GM23338 (cell line): ENCODE measurements around the gene SCNN1A. TPM values are rescaled to one million over a fixed set of nuclear protein-coding genes. Genes with fewer than 3 reads are reported as not detected.

Experiments
- ATAC-seq: fragments of 200-7000 bp; cut with Tn5 transposase; 3 replicates; pipeline ENCODE4 v1.9.1; 2020
- DNase-seq: peaks from one replicate; pipeline ENCODE4 v3.0.0-alpha.2; 2015; ENCODE audit warnings: low spot score
- H2AFZ ChIP-seq: fragments of 200-600 bp; sonication (generic); 2 replicates; pipeline ENCODE4 v1.8.0; 2016; ENCODE audit warnings: antibody characterized with exemption, mild to moderate bottlenecking, moderate library complexity
- H3F3A ChIP-seq: fragments of 200-600 bp; sonication (generic); replicated peaks from 2 replicates; pipeline ENCODE4 v1.8.0; 2017; ENCODE audit warnings: antibody characterized with exemption, mixed run types, low read depth
- H3K27ac ChIP-seq: fragments of 200-600 bp; sonication (generic); 2 replicates; pipeline ENCODE4 v1.6.1; 2016; ENCODE audit warnings: low read depth
- H3K27me3 ChIP-seq: fragments of 200-600 bp; sonication (generic); 2 replicates; pipeline ENCODE4 v1.8.0; 2016; ENCODE audit warnings: mild to moderate bottlenecking, mixed run types, moderate library complexity; ENCODE audit not compliant: insufficient read depth
- H3K36me3 ChIP-seq: fragments of 200-600 bp; sonication (generic); 2 replicates; pipeline ENCODE4 v1.8.0; 2016; ENCODE audit warnings: mild to moderate bottlenecking; ENCODE audit not compliant: insufficient read depth
- H3K4me1 ChIP-seq: fragments of 200-600 bp; sonication (generic); 2 replicates; pipeline ENCODE4 v1.8.0; 2016; ENCODE audit warnings: mild to moderate bottlenecking, moderate library complexity; ENCODE audit not compliant: insufficient read depth
- H3K4me2 ChIP-seq: fragments of 200-600 bp; sonication (generic); 2 replicates; pipeline ENCODE4 v1.7.1; 2017; ENCODE audit warnings: mixed run types
- H3K4me3 ChIP-seq: fragments of 200-600 bp; sonication (generic); 2 replicates; pipeline ENCODE4 v1.6.1; 2016; ENCODE audit warnings: mixed run types
- H3K79me2 ChIP-seq: fragments of 200-600 bp; sonication (generic); replicated peaks from 2 replicates; pipeline ENCODE4 v1.8.0; 2017; ENCODE audit warnings: mild to moderate bottlenecking; ENCODE audit not compliant: insufficient read depth
- H3K9me2 ChIP-seq: fragments of 200-600 bp; sonication (generic); 2 replicates; pipeline ENCODE4 v1.8.0; 2017; ENCODE audit not compliant: insufficient read depth
- H4K20me1 ChIP-seq: fragments of 200-600 bp; sonication (generic); replicated peaks from 2 replicates; pipeline ENCODE4 v1.8.0; 2017; ENCODE audit warnings: mild to moderate bottlenecking; ENCODE audit not compliant: insufficient read depth
- H3K27ac Mint-ChIP-seq: 2 replicates; pipeline ENCODE4 v1.8.0; 2020; ENCODE audit warnings: inconsistent platforms, mild to moderate bottlenecking, moderate library complexity, mixed read lengths
- H3K27me3 Mint-ChIP-seq: 3 replicates; pipeline ENCODE4 v1.8.0; 2022; ENCODE audit warnings: low read depth, mild to moderate bottlenecking, moderate library complexity, mixed read lengths, inconsistent platforms; ENCODE audit not compliant: insufficient read depth, poor library complexity
- H3K36me3 Mint-ChIP-seq: 3 replicates; pipeline ENCODE4 v1.8.0; 2021; ENCODE audit warnings: low read depth, mild to moderate bottlenecking, inconsistent platforms, moderate library complexity, mixed read lengths
- H3K4me1 Mint-ChIP-seq: 3 replicates; pipeline ENCODE4 v1.8.0; 2020; ENCODE audit warnings: mild to moderate bottlenecking, inconsistent platforms, mixed read lengths
- H3K4me3 Mint-ChIP-seq: 3 replicates; pipeline ENCODE4 v1.8.0; 2021; ENCODE audit warnings: moderate library complexity, mild to moderate bottlenecking, inconsistent platforms, mixed read lengths
- H3K9me3 Mint-ChIP-seq: 3 replicates; pipeline ENCODE4 v1.8.0; 2020; ENCODE audit warnings: moderate library complexity, mild to moderate bottlenecking, inconsistent platforms, mixed read lengths
- CREB1 ChIP-seq: fragments of 250-450 bp; sonication (Bioruptor Pico); IDR thresholded peaks from 2 replicates; pipeline ENCODE4 v1.5.0; 2020; ENCODE audit warnings: low read depth, mild to moderate bottlenecking, moderate library complexity
- EZH2 ChIP-seq: fragments of 200-600 bp; sonication (generic); IDR thresholded peaks from one replicate; pipeline ENCODE4 v1.8.0; 2017; ENCODE audit warnings: antibody characterized with exemption, mild to moderate bottlenecking, low read depth; ENCODE audit not compliant: unreplicated experiment
- EZH2phosphoT487 ChIP-seq: fragments of 200-600 bp; sonication (generic); IDR thresholded peaks from one replicate; pipeline ENCODE4 v1.8.1; 2018; ENCODE audit warnings: antibody characterized with exemption; ENCODE audit not compliant: unreplicated experiment
- JUNB ChIP-seq: IDR thresholded peaks from one replicate; pipeline ENCODE4 v1.6.1; 2016; ENCODE audit warnings: antibody characterized with exemption; ENCODE audit not compliant: unreplicated experiment
- NANOG ChIP-seq: IDR thresholded peaks from 2 replicates; pipeline ENCODE4 v1.6.1; 2016; ENCODE audit warnings: antibody characterized with exemption, borderline replicate concordance
- POLR2AphosphoS5 ChIP-seq: IDR thresholded peaks from 2 replicates; pipeline ENCODE4 v1.6.1; 2016; ENCODE audit warnings: antibody characterized with exemption, low read depth
- STAT1 ChIP-seq: IDR thresholded peaks from one replicate; pipeline ENCODE4 v1.6.1; 2016; ENCODE audit warnings: antibody characterized with exemption; ENCODE audit not compliant: unreplicated experiment
- ZNF114 ChIP-seq: fragments of 250-450 bp; sonication (Bioruptor Pico); IDR thresholded peaks from 2 replicates; pipeline ENCODE4 v1.5.0; 2020; ENCODE audit warnings: mild to moderate bottlenecking, moderate library complexity
- ZNF331 ChIP-seq: fragments of 250-450 bp; sonication (Bioruptor Pico); IDR thresholded peaks from 2 replicates; pipeline ENCODE4 v1.5.0; 2020; ENCODE audit warnings: low read depth, mild to moderate bottlenecking, moderate library complexity
- polyA plus RNA-seq: library from polyadenylated mRNA; unstranded; fragments of >200 nt; fragmentation: Nextera tagmentation; extraction: Ambion mirVana; gene quantifications from 2 replicates; pipeline ENCODE4 v1.2.1, GENCODE V29; 2016
- total RNA-seq: library from RNA; depleted of rRNA; stranded (reverse); fragments of >200 nt; shearing (Covaris generic); gene quantifications from 2 replicates; pipeline ENCODE4 v1.2.3, GENCODE V29; 2014
- TF ChIP-seq, protein P1 (sequence below): IDR thresholded peaks from one replicate; pipeline ENCODE4 v1.6.1; 2018; ENCODE audit warnings: antibody characterized with exemption; ENCODE audit not compliant: unreplicated experiment
- TF ChIP-seq, protein P2 (sequence below): IDR thresholded peaks from 2 replicates; pipeline ENCODE4 v1.6.1; 2016; ENCODE audit warnings: antibody characterized with exemption

Gene SCNN1A
- total and polyA plus RNA-seq, 2 experiments from 2014 or later: 37.1 to 125 TPM

DNA sequence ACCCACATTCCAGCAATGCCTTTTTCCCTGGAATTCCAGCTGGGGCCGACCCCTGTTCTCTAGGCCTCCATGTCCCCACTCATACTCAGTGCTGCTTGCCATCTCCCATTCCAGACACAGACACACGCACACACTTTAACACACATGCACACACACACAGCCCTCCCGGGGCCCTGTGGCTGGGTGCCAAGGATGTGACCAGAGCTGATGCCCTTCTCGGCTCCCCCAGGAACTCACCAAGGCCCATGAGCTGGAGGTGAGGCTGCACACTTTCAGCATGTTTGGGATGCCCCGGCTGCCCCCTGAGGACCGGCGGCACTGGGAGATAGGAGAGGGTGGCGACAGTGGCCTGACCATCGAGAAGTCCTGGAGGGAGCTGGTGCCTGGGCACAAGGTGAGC, 60.6 kb downstream of the SCNN1A start (continued):
- TF ChIP-seq, protein P1, sequence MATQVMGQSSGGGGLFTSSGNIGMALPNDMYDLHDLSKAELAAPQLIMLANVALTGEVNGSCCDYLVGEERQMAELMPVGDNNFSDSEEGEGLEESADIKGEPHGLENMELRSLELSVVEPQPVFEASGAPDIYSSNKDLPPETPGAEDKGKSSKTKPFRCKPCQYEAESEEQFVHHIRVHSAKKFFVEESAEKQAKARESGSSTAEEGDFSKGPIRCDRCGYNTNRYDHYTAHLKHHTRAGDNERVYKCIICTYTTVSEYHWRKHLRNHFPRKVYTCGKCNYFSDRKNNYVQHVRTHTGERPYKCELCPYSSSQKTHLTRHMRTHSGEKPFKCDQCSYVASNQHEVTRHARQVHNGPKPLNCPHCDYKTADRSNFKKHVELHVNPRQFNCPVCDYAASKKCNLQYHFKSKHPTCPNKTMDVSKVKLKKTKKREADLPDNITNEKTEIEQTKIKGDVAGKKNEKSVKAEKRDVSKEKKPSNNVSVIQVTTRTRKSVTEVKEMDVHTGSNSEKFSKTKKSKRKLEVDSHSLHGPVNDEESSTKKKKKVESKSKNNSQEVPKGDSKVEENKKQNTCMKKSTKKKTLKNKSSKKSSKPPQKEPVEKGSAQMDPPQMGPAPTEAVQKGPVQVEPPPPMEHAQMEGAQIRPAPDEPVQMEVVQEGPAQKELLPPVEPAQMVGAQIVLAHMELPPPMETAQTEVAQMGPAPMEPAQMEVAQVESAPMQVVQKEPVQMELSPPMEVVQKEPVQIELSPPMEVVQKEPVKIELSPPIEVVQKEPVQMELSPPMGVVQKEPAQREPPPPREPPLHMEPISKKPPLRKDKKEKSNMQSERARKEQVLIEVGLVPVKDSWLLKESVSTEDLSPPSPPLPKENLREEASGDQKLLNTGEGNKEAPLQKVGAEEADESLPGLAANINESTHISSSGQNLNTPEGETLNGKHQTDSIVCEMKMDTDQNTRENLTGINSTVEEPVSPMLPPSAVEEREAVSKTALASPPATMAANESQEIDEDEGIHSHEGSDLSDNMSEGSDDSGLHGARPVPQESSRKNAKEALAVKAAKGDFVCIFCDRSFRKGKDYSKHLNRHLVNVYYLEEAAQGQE: no peak
- TF ChIP-seq CREB1 (CRISPR knock-in tag) (no peak), ZNF331 (no peak), EZH2phosphoT487 (no peak), JUNB (no peak)

DNA sequence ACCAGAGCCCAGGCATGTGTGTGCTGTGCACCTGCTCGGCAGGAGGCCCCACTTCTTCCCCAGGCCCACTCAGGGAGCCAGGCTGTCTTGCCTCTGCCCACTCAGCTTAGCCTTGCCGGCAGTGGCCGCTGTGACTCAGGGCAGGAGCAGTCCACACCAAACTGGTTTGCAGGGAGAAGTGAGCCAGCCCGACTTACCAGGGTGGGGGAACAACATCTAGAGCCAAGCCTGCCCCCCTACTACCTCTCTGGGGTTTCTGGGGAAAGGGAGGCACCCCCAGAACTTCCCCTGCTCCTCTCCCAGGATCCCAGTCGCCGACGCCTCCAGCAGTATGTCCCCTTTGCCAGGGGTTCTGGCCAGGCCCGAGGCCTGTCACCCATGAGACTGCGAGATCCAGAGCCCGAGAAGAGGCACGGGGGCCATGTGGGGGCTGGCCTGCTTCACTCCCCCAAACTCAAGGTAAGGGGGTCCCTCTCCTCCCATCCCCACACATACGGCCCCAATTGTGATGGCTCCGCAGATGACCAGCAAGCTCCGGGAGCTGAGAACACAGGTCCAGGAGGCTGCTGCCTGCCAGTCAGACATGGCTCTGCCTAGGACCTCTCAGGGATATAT, 61.9 kb downstream of the SCNN1A start:
- no peaks in the 10 kb centered on the region for H3K9me3 Mint-ChIP-seq
- H3K4me3 ChIP-seq: no peak overlapping the region
- no peak for DNase-seq
- H3K4me1 ChIP-seq: peaks cover 30% of the 10 kb centered on the region
- peaks cover 26% of the 10 kb centered on the region for H3K36me3 Mint-ChIP-seq
- no peaks in the 10 kb centered on the region for H3K79me2 ChIP-seq
- no peak for ATAC-seq
- H3K27me3 Mint-ChIP-seq: peaks cover 26% of the 10 kb centered on the region
- H3K4me3 Mint-ChIP-seq: no peak overlapping the region
- H2AFZ ChIP-seq: no peak overlapping the region
- TF ChIP-seq CREB1 (CRISPR knock-in tag) (no peak), EZH2phosphoT487 (no peak), JUNB (no peak), NANOG (no peak), ZNF114 (CRISPR knock-in tag) (no peak), EZH2 (no peak), POLR2AphosphoS5 (no peak), STAT1 (no peak)
- TF ChIP-seq, protein P2, sequence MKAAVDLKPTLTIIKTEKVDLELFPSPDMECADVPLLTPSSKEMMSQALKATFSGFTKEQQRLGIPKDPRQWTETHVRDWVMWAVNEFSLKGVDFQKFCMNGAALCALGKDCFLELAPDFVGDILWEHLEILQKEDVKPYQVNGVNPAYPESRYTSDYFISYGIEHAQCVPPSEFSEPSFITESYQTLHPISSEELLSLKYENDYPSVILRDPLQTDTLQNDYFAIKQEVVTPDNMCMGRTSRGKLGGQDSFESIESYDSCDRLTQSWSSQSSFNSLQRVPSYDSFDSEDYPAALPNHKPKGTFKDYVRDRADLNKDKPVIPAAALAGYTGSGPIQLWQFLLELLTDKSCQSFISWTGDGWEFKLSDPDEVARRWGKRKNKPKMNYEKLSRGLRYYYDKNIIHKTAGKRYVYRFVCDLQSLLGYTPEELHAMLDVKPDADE: no peak
- TF ChIP-seq, protein P1: no peak
- no peak overlapping the region for H3K27ac Mint-ChIP-seq
- H3K4me2 ChIP-seq: no peak overlapping the region
- H3K27me3 ChIP-seq: peaks cover 14% of the 10 kb centered on the region
- H4K20me1 ChIP-seq: no peaks in the 10 kb centered on the region
- H3K4me1 Mint-ChIP-seq: peaks cover 37% of the 10 kb centered on the region
- H3K9me2 ChIP-seq: no peaks in the 10 kb centered on the region
- H3K36me3 ChIP-seq: no peaks in the 10 kb centered on the region; the same call in 1 of the 2 replicates
- 0 out of 2 replicates have a peak, but pooled peaks cover 2% of the 10 kb centered on the region for H3F3A ChIP-seq
- no peak overlapping the region for H3K27ac ChIP-seq
